Right lobe of liver (tissue), 6 donors: Measurements from ENCODE around the gene KNL1. TPM values are rescaled to one million over a fixed set of nuclear protein-coding genes. Genes with fewer than 3 reads are reported as not detected.

Source experiments
- ATAC-seq, 4 donors: fragments of 200-7000 bp; cut with Tn5 transposase; one replicate each; pipeline ENCODE4 v1.9.1; 2020; ENCODE audit warnings: mild to moderate bottlenecking in 4 of 4, moderate library complexity in 4 of 4
- DNase-seq, 3 donors: peaks; one replicate each; pipeline ENCODE4 v3.0.0-alpha.2; 2020
- H3K27ac ChIP-seq, 3 donors: fragments of 200-600 bp; one replicate each; pipeline ENCODE4 v1.8.0; 2022
- H3K27me3 ChIP-seq, 2 donors: fragments of 200-600 bp; one replicate each; pipeline ENCODE4 v1.8.0; 2022
- H3K36me3 ChIP-seq, 4 donors: fragments of 200-600 bp; sonication (generic) in 1 of 4; one replicate each; pipeline versions ENCODE4 v1.5.1 to v1.8.0; 2017 to 2022; ENCODE audit warnings: control low read depth in 1 of 4
- H3K4me1 ChIP-seq, 4 donors: fragments of 200-600 bp; sonication (generic) in 1 of 4; one replicate each; pipeline versions ENCODE4 v1.5.1 to v1.8.0; 2017 to 2022; ENCODE audit warnings: control low read depth in 1 of 4
- H3K4me3 ChIP-seq, 3 donors: fragments of 200-600 bp; one replicate each; pipeline ENCODE4 v1.8.0; 2022
- H3K9me3 ChIP-seq, 4 donors: fragments of 200-600 bp; sonication (generic) in 1 of 4; one replicate each; pipeline versions ENCODE4 v1.5.1 to v1.8.0; 2017 to 2022; ENCODE audit warnings: control low read depth in 1 of 4
- POLR2A ChIP-seq: fragments of 450-650 bp; IDR thresholded peaks from one replicate; pipeline ENCODE4 v1.6.1; 2017; ENCODE audit warnings: antibody characterized with exemption, mild to moderate bottlenecking
- WGBS: methylation state at CpG from one replicate; pipeline ENCODE4 v1.1.6; 2018; ENCODE audit warnings: low coverage, low lambda C conversion rate; ENCODE audit not compliant: insufficient coverage; ENCODE audit errors: missing lambda C conversion rate; 5-methylcytosine and 5-hydroxymethylcytosine counted together
- intact Hi-C, 2 donors: fragments of 100-400 bp; cut with DNase I; formaldehyde crosslinking; loops; one replicate each; pipeline versions ENCODE4 v1.11.2 to v1.14.1; 2022
- long read RNA-seq: library from polyadenylated mRNA; unstranded; transcript quantifications from one replicate; pipeline ENCODE4 v2.0.0, GENCODE V29; 2019
- total RNA-seq, 6 experiments: library from RNA; depleted of rRNA in 2 of 6; stranded (reverse); fragments of >200 nt in 2 of 6; fragmentation: NEBNext Ultra II Directional in 3 of 6; extraction: Animal tissue kit (Norgen Biotek cat#: 25700) in 3 of 6; gene quantifications; one replicate each; pipeline versions ENCODE4 v1.1.0 to v1.2.4, GENCODE V29; 2016 to 2023
- TF ChIP-seq, protein P1 (sequence below), 4 donors: fragments of 200-600 bp in 3 of 4; fragments of 450-650 bp in 1 of 4; IDR thresholded peaks; one replicate each; pipeline versions ENCODE4 v1.5.1 to v1.8.0; 2016 to 2022; ENCODE audit warnings: antibody characterized with exemption in 4 of 4, mild to moderate bottlenecking in 2 of 4
- donor health status: DM: no; HTN: yes; CAD: no.
- donor health status: DM: no; HTN: no; CAD: no.
- donor health status: DM: no; HTN: no; CAD: no.
- donor health status: DM: no; HTN: yes; CAD: no.
- donor health status: DM: no; HTN: yes; CAD: no.

The KNL1 gene
- 1 to 10 TPM; 1.6 to 9.6 (median 3.6) TPM for total RNA-seq
- long read RNA-seq: 0 reads

- no peaks in the 10 kb centered on the region for H3K27me3 ChIP-seq
- H3K36me3 ChIP-seq: no peaks in the 10 kb centered on the region
- peak; percentile 93 to 95 (median 94) for ATAC-seq
- peak within 1 kb of the TSS; percentile 57 to 62 (median 60) for H3K4me3 ChIP-seq
- peak within 1 kb of the TSS; percentile 93 to 98 (median 95) for H3K27ac ChIP-seq
- 2% methylated on average over 32 of the region's 41 CpGs for WGBS
- H3K9me3 ChIP-seq: no peaks in the 10 kb centered on the region
- peaks cover 0 to 9% (median 3%) of the 10 kb centered on the region in 4 donors for H3K4me1 ChIP-seq
- DNase-seq: peak; percentile 91 to 92 (median 91)
- TF ChIP-seq POLR2A: no peak
- TF ChIP-seq, protein P1, sequence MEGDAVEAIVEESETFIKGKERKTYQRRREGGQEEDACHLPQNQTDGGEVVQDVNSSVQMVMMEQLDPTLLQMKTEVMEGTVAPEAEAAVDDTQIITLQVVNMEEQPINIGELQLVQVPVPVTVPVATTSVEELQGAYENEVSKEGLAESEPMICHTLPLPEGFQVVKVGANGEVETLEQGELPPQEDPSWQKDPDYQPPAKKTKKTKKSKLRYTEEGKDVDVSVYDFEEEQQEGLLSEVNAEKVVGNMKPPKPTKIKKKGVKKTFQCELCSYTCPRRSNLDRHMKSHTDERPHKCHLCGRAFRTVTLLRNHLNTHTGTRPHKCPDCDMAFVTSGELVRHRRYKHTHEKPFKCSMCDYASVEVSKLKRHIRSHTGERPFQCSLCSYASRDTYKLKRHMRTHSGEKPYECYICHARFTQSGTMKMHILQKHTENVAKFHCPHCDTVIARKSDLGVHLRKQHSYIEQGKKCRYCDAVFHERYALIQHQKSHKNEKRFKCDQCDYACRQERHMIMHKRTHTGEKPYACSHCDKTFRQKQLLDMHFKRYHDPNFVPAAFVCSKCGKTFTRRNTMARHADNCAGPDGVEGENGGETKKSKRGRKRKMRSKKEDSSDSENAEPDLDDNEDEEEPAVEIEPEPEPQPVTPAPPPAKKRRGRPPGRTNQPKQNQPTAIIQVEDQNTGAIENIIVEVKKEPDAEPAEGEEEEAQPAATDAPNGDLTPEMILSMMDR (IDR thresholded peaks at IDR 0.05): no peak
- intact Hi-C loops: no loop called here
These were observed at the start of gene KNL1 for GRCh38 chr15:40593588-40594428. Gene KNL1 (plus strand): TSS chr15:40594249. CDS start chr15:40602932, 8,683 bp downstream.

- DNase-seq: no peak
- H3K27ac ChIP-seq: no peak overlapping the region
- H3K4me3 ChIP-seq: no peak overlapping the region
- WGBS: no CpG with 5 or more reads among the region's 1 CpG
- intact Hi-C loops: no loop called here
- H3K9me3 ChIP-seq: no peaks in the 10 kb centered on the region
- H3K36me3 ChIP-seq: no peaks in the 10 kb centered on the region
- H3K4me1 ChIP-seq: peaks cover 0 to 10% (median 2%) of the 10 kb centered on the region in 4 donors
- TF ChIP-seq POLR2A: no peak
- TF ChIP-seq, protein P1 (IDR thresholded peaks at IDR 0.05): no peak
- H3K27me3 ChIP-seq: no peaks in the 10 kb centered on the region
- no peak for ATAC-seq
These were observed 48.6 kb upstream of the KNL1 start for GRCh38 chr15:40545457-40545856.

DNA sequence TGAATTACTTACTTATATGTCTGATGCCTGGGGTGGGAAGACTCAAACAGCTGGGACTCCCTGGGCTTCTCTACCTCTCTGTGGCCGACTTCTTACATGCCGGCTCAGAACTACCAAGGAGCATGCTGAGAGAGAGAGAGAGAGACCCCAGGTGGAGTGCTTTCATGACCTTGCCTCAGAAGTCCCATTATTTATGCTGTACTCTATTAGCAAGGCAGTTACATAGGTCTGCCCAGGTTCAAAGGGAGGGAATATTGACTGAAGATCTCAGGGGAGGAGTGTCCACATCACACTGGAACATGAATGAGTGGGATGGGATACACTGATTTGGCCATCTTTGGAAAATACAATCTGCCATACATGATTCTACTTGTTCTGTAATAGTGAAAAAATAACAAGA lies 45.4 kb upstream of the KNL1 start:
- H3K36me3 ChIP-seq: peaks cover 0 to 10% (median 0%) of the 10 kb centered on the region in 4 donors
- H3K9me3 ChIP-seq: no peaks in the 10 kb centered on the region
- peaks cover 0 to 12% (median 2%) of the 10 kb centered on the region in 4 donors for H3K4me1 ChIP-seq
- no peak overlapping the region for H3K27ac ChIP-seq
- no peaks in the 10 kb centered on the region for H3K27me3 ChIP-seq
- no peak overlapping the region for H3K4me3 ChIP-seq
- TF ChIP-seq, protein P1 (IDR thresholded peaks at IDR 0.05): no peak
- no peak for TF ChIP-seq POLR2A
- intact Hi-C loops: no loop called here
- DNase-seq (no peak), ATAC-seq (no peak)
- WGBS: 90% methylated on average over 2 of the region's 2 CpGs

DNA sequence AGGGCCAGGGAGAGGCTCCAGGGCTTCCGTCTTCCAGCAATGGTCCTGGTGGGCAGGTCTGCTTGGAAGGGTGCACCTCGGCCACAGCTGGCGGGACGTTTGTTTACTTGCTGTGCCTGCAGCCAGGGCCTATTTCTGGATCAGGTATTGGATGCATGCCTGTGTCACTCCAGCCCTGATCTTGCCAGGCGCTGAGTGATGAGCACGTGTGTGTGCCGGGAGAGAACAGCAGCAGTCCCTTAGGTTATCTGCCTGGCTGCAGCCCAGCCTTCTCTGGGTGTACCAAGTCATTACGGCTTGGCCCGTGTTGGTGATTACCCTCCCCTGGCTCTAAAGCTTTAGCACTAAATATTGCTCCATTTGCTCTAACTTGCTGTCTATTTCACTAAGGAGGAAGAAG lies 44.2 kb upstream of the KNL1 start:
- H3K4me1 ChIP-seq: peaks cover 0 to 12% (median 2%) of the 10 kb centered on the region in 4 donors
- H3K36me3 ChIP-seq: peaks cover 0 to 10% (median 0%) of the 10 kb centered on the region in 4 donors
- H3K27ac ChIP-seq: peak overlapping the region in 1 of 3 donors; percentile 18
- H3K27me3 ChIP-seq: no peaks in the 10 kb centered on the region
- TF ChIP-seq POLR2A: no peak
- TF ChIP-seq, protein P1 (IDR thresholded peaks at IDR 0.05): no peak
- 10% methylated on average over 5 of the region's 9 CpGs for WGBS
- intact Hi-C loops: no loop called here
- no peak overlapping the region for H3K4me3 ChIP-seq
- peak; percentile 84 to 96 (median 93) for ATAC-seq
- no peaks in the 10 kb centered on the region for H3K9me3 ChIP-seq
- peak; percentile 86 to 97 (median 94) for DNase-seq
